Parathyroid adenoma (tissue), 2 donors: Measurements from ENCODE around the gene STRA6.

Experiments used
- H2AFZ ChIP-seq: fragments of 300-600 bp; sonication (generic); one replicate; pipeline ENCODE4 v1.7.0; 2017; ENCODE audit warnings: antibody characterized with exemption, mild to moderate bottlenecking
- H3K27ac ChIP-seq: fragments of 300-600 bp; sonication (generic); one replicate; pipeline ENCODE4 v1.7.0; 2017
- H3K27me3 ChIP-seq: fragments of 300-600 bp; sonication (generic); one replicate; pipeline ENCODE4 v1.7.0; 2017; ENCODE audit warnings: low read length; ENCODE audit not compliant: control insufficient read depth, insufficient read depth
- H3K36me3 ChIP-seq: fragments of 300-600 bp; sonication (generic); one replicate; pipeline ENCODE4 v1.7.0; 2017; ENCODE audit warnings: low read length; ENCODE audit not compliant: control insufficient read depth, insufficient read depth
- H3K4me1 ChIP-seq: fragments of 300-600 bp; sonication (generic); one replicate; pipeline ENCODE4 v1.7.0; 2017; ENCODE audit warnings: control low read depth
- H3K4me2 ChIP-seq: fragments of 300-600 bp; sonication (generic); one replicate; pipeline ENCODE4 v1.7.0; 2017; ENCODE audit warnings: low read length
- H3K4me3 ChIP-seq: fragments of 300-600 bp; sonication (generic); one replicate; pipeline ENCODE4 v1.7.0; 2017; ENCODE audit warnings: low read depth, low read length
- H3K79me2 ChIP-seq: fragments of 300-600 bp; sonication (generic); one replicate; pipeline ENCODE4 v1.7.0; 2017; ENCODE audit warnings: control low read depth
- H3K9ac ChIP-seq: fragments of 300-600 bp; sonication (generic); one replicate; pipeline ENCODE4 v1.7.0; 2017; ENCODE audit warnings: mild to moderate bottlenecking
- H3K9me3 ChIP-seq: fragments of 300-600 bp; sonication (generic); one replicate; pipeline ENCODE4 v1.7.0; 2017; ENCODE audit warnings: low read length; ENCODE audit not compliant: control insufficient read depth
- CTCF ChIP-seq: fragments of 300-600 bp; sonication (generic); IDR thresholded peaks from one replicate; pipeline ENCODE4 v1.7.0; 2017; ENCODE audit warnings: antibody characterized with exemption, mild to moderate bottlenecking
- donor health status: primary hyperparathyroidism.

STRA6 gene

DNA sequence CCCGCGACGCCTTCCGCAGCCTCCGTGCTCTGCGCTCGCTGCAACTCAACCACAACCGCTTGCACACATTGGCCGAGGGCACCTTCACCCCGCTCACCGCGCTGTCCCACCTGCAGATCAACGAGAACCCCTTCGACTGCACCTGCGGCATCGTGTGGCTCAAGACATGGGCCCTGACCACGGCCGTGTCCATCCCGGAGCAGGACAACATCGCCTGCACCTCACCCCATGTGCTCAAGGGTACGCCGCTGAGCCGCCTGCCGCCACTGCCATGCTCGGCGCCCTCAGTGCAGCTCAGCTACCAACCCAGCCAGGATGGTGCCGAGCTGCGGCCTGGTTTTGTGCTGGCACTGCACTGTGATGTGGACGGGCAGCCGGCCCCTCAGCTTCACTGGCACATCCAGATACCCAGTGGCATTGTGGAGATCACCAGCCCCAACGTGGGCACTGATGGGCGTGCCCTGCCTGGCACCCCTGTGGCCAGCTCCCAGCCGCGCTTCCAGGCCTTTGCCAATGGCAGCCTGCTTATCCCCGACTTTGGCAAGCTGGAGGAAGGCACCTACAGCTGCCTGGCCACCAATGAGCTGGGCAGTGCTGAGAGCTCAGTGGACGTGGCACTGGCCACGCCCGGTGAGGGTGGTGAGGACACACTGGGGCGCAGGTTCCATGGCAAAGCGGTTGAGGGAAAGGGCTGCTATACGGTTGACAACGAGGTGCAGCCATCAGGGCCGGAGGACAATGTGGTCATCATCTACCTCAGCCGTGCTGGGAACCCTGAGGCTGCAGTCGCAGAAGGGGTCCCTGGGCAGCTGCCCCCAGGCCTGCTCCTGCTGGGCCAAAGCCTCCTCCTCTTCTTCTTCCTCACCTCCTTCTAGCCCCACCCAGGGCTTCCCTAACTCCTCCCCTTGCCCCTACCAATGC lies 27.1 kb downstream of the STRA6 start:
- H3K4me1 ChIP-seq: no peaks in the 10 kb centered on the region
- H2AFZ ChIP-seq: no peak overlapping the region
- no peak overlapping the region for H3K4me3 ChIP-seq
- no peak overlapping the region for H3K4me2 ChIP-seq
- H3K9me3 ChIP-seq: no peaks in the 10 kb centered on the region
- H3K27ac ChIP-seq: no peak overlapping the region
- H3K9ac ChIP-seq: no peak overlapping the region
- H3K27me3 ChIP-seq: no peaks in the 10 kb centered on the region
- no peak for TF ChIP-seq CTCF
- no peaks in the 10 kb centered on the region for H3K79me2 ChIP-seq
- H3K36me3 ChIP-seq: no peaks in the 10 kb centered on the region

GRCh38 chr15:74174958-74175253 lies 27.7 kb downstream of the STRA6 start:
- Histone ChIP-seq H3K9ac (no peak overlapping the region), H3K9me3 (no peaks in the 10 kb centered on the region)
- no peak for TF ChIP-seq CTCF

GRCh38 chr15:74174219-74174957 lies 28.2 kb downstream of the STRA6 start:
- Histone ChIP-seq H3K9me3 (no peaks in the 10 kb centered on the region), H3K4me3 (no peak overlapping the region), H3K27me3 (no peaks in the 10 kb centered on the region), H3K4me2 (no peak overlapping the region), H3K9ac (no peak overlapping the region), H3K36me3 (no peaks in the 10 kb centered on the region), H3K27ac (no peak overlapping the region), H2AFZ (no peak overlapping the region), H3K79me2 (no peaks in the 10 kb centered on the region), H3K4me1 (no peaks in the 10 kb centered on the region)
- no peak for TF ChIP-seq CTCF

More at GRCh38 chr15:74174958-74175253, 27.7 kb downstream of the STRA6 start:
- H3K4me2 ChIP-seq: no peak overlapping the region
- H3K27ac ChIP-seq: no peak overlapping the region
- no peaks in the 10 kb centered on the region for H3K36me3 ChIP-seq
- H2AFZ ChIP-seq: no peak overlapping the region
- no peaks in the 10 kb centered on the region for H3K27me3 ChIP-seq
- no peak overlapping the region for H3K4me3 ChIP-seq
- H3K79me2 ChIP-seq: no peaks in the 10 kb centered on the region
- no peaks in the 10 kb centered on the region for H3K4me1 ChIP-seq

GRCh38 chr15:74173380-74174218 lies 29.0 kb downstream of the STRA6 start, which contains the start of gene ISLR:
TSS of gene ISLR (plus strand) at chr15:74173710. CDS start at chr15:74174859, 1,149 bp downstream.
- Histone ChIP-seq H3K27ac (peak within 1 kb of the TSS; percentile 56), H3K79me2 (no peaks in the 10 kb centered on the region), H3K4me3 (no peak within 1 kb of the TSS), H3K36me3 (no peaks in the 10 kb centered on the region), H3K9me3 (no peaks in the 10 kb centered on the region), H3K4me1 (no peaks in the 10 kb centered on the region), H3K27me3 (no peaks in the 10 kb centered on the region), H3K9ac (no peak within 1 kb of the TSS), H2AFZ (no peak within 1 kb of the TSS), H3K4me2 (no peak within 1 kb of the TSS)
- no peak for TF ChIP-seq CTCF
